ENCODE measurements around the gene C1R.

DNA sequence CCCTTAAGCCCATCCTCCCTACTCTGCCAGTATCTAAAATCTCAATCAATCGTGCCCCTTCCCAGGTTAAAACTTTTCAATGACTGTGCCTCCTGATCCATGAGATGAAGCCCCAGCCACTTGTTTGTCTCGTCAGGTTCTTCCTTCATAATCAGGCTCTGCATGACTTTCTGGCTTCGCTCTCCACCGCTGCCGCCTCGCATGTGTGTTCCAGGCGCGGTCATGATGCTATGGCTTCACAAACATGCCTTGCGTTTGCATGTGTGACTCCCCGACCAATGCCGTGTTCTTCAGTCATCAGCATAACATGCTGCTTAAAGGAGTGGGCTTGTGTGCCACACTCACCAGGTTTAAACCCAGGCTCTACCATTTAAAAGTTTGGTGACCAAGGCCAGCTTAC lies 21.8 kb upstream of the C1R start:
- TF ChIP-seq, protein P1, sequence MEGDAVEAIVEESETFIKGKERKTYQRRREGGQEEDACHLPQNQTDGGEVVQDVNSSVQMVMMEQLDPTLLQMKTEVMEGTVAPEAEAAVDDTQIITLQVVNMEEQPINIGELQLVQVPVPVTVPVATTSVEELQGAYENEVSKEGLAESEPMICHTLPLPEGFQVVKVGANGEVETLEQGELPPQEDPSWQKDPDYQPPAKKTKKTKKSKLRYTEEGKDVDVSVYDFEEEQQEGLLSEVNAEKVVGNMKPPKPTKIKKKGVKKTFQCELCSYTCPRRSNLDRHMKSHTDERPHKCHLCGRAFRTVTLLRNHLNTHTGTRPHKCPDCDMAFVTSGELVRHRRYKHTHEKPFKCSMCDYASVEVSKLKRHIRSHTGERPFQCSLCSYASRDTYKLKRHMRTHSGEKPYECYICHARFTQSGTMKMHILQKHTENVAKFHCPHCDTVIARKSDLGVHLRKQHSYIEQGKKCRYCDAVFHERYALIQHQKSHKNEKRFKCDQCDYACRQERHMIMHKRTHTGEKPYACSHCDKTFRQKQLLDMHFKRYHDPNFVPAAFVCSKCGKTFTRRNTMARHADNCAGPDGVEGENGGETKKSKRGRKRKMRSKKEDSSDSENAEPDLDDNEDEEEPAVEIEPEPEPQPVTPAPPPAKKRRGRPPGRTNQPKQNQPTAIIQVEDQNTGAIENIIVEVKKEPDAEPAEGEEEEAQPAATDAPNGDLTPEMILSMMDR (IDR thresholded peaks at IDR 0.05; ENCODE audit: low read length), result no peak
- TF ChIP-seq EZH2 (optimal IDR thresholded peaks at IDR 0.05; ENCODE audit: low read depth, low read length) (no peak), EZH2phosphoT487 (IDR thresholded peaks at IDR 0.05; ENCODE audit: low read length) (no peak)

Data from MM.1S (cell line).